Activated CD4-positive, alpha-beta memory T cell treated with anti-CD3 and anti-CD28 coated beads, Interleukin-2, amount 10 ng/mL, durations not matched to agents 7 days and 5 days (primary cell): ENCODE data around the gene PHLPP2. TPM values are rescaled to one million over a fixed set of nuclear protein-coding genes. Genes with fewer than 3 reads are reported as not detected.
"Not testable (repeated sequence)": the region's sequence is repeated elsewhere in the genome, so short reads cannot be mapped to it uniquely, and the experiment has no call there.

ENCODE experiments used
- CTCF ChIA-PET: fragments of 350-600 bp; sonication (Branson Sonifier 250); formaldehyde crosslinking; loops from one replicate; lab custom pipeline; 2021; ENCODE audit warnings: antibody characterized with exemption, inconsistent platforms; lab: Charles Lee
- POLR2A ChIA-PET: fragments of 350-600 bp; sonication (Branson Sonifier 250); formaldehyde crosslinking; loops from one replicate; lab custom pipeline; 2021; ENCODE audit warnings: antibody characterized with exemption; lab: Charles Lee
- DNase-seq: peaks from one replicate; pipeline ENCODE4 v3.0.0-alpha.2; 2020
- H3K27ac Mint-ChIP-seq: one replicate; pipeline ENCODE4 v1.8.0; 2021; ENCODE audit warnings: mild to moderate bottlenecking, mixed read lengths
- H3K27me3 Mint-ChIP-seq: one replicate; pipeline ENCODE4 v1.8.0; 2021; ENCODE audit warnings: mixed read lengths
- H3K36me3 Mint-ChIP-seq: one replicate; pipeline ENCODE4 v1.8.0; 2021; ENCODE audit warnings: low read depth, mixed read lengths
- H3K4me1 Mint-ChIP-seq: one replicate; pipeline ENCODE4 v1.8.0; 2021; ENCODE audit warnings: mixed read lengths
- H3K4me3 Mint-ChIP-seq: one replicate; pipeline ENCODE4 v1.8.0; 2021; ENCODE audit warnings: mild to moderate bottlenecking, mixed read lengths
- H3K9me3 Mint-ChIP-seq: one replicate; pipeline ENCODE4 v1.8.0; 2021; ENCODE audit warnings: mixed read lengths
- total RNA-seq, 2 experiments: library from RNA; stranded (reverse); gene quantifications; one replicate each; pipeline ENCODE4 v1.2.3, GENCODE V29; 2021

Gene PHLPP2
- total RNA-seq, 2 experiments from 2014 or later, result 7.4 TPM

- Mint-ChIP-seq H3K4me3 (no peak overlapping the region), H3K9me3 (no peaks in the 10 kb centered on the region), H3K27ac (no peak overlapping the region), H3K36me3 (no peaks in the 10 kb centered on the region), H3K27me3 (no peaks in the 10 kb centered on the region), H3K4me1 (peaks cover 13% of the 10 kb centered on the region)
- CTCF ChIA-PET, result interaction anchor here (1.3 kb wide), 1 partner anchor 99 kb away, joined by 3 read pairs; no protein-coding TSS in a partner anchor
- POLR2A ChIA-PET, result no interaction called here
- DNase-seq, result no peak
Measured at GRCh38 chr16:71709229-71709781, 15.2 kb downstream of the PHLPP2 start.

DNA sequence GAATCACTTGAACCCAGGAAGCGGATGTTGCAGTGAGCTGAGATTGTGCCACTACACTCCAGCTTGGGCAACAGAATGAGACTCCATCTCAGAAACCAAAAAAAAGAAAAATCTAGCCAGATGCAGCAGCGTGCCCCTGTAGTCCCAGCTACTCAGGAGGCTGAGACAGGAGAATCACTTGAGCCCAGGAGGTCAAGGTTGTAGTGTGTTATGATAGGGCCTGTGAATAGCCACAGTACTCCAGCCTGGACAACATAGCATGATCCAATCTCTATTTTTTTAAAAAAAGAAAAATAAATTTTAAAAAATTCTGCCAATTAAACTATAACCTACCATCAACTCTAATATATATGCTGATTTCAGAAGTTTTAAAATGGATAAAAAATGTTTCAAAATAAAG lies 15.8 kb downstream of the PHLPP2 start:
- H3K4me1 Mint-ChIP-seq, result peaks cover 11% of the 10 kb centered on the region
- no peaks in the 10 kb centered on the region for H3K36me3 Mint-ChIP-seq
- ChIA-PET CTCF (no interaction called here), POLR2A (no interaction called here)
- no peak overlapping the region for H3K27ac Mint-ChIP-seq
- no peak overlapping the region for H3K4me3 Mint-ChIP-seq
- H3K27me3 Mint-ChIP-seq, result no peaks in the 10 kb centered on the region
- H3K9me3 Mint-ChIP-seq, result no peaks in the 10 kb centered on the region
- DNase-seq, result no peak

- H3K9me3 Mint-ChIP-seq, result no peaks in the 10 kb centered on the region
- no peaks in the 10 kb centered on the region for H3K36me3 Mint-ChIP-seq
- H3K27me3 Mint-ChIP-seq, result no peaks in the 10 kb centered on the region
- peaks cover 11% of the 10 kb centered on the region for H3K4me1 Mint-ChIP-seq
- H3K4me3 Mint-ChIP-seq, result no peak overlapping the region
- ChIA-PET CTCF (interaction anchor here (0.6 kb wide), 1 partner anchor 88 kb away, joined by 3 read pairs; no protein-coding TSS in a partner anchor), POLR2A (interaction anchor here (0.6 kb wide), 1 partner anchor 103 kb away, joined by 3 read pairs; no protein-coding TSS in a partner anchor)
- no peak overlapping the region for H3K27ac Mint-ChIP-seq
- DNase-seq, result no peak
Measured at GRCh38 chr16:71707199-71707598, 17.3 kb downstream of the PHLPP2 start.

- POLR2A ChIA-PET, result no interaction called here
- peaks cover 3% of the 10 kb centered on the region for H3K4me1 Mint-ChIP-seq
- H3K4me3 Mint-ChIP-seq, result no peak overlapping the region
- CTCF ChIA-PET, result interaction anchor here (0.7 kb wide), 1 partner anchor 223 kb away, joined by 3 read pairs; no protein-coding TSS in a partner anchor
- no peaks in the 10 kb centered on the region for H3K27me3 Mint-ChIP-seq
- H3K27ac Mint-ChIP-seq, result no peak overlapping the region
- no peak for DNase-seq
- H3K36me3 Mint-ChIP-seq, result no peaks in the 10 kb centered on the region
- H3K9me3 Mint-ChIP-seq, result no peaks in the 10 kb centered on the region
Measured at GRCh38 chr16:71706046-71706445, 18.5 kb downstream of the PHLPP2 start.

- ChIA-PET CTCF (no interaction called here), POLR2A (no interaction called here)
- no peaks in the 10 kb centered on the region for H3K9me3 Mint-ChIP-seq
- no peaks in the 10 kb centered on the region for H3K4me1 Mint-ChIP-seq
- H3K27me3 Mint-ChIP-seq, result no peaks in the 10 kb centered on the region
- DNase-seq, result no peak
- H3K27ac Mint-ChIP-seq, result no peak overlapping the region
- peaks cover 5% of the 10 kb centered on the region for H3K36me3 Mint-ChIP-seq
- H3K4me3 Mint-ChIP-seq, result no peak overlapping the region
Measured at GRCh38 chr16:71703333-71703732, 21.2 kb downstream of the PHLPP2 start.

DNA sequence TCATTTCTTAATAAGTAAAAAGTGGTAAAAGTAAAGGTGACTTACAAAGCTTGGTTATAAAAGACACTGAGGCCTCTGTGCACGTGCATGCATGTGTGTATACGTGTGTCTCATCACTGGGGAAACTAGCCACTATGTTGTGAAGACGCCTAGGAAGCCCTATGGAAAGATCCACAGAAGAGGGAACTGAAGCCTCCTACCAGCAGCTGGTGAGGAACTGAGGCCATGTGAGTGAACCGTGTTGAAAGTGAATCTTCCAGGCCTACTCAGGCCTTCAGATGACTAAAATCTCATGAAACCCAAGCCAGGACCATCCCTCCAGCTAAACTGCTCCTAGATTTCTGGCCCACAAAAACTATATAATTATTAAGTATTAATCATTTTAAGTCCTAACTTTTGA lies 23.7 kb downstream of the PHLPP2 start:
- H3K27ac Mint-ChIP-seq, result no peak overlapping the region
- H3K36me3 Mint-ChIP-seq, result peaks cover 5% of the 10 kb centered on the region
- CTCF ChIA-PET, result no interaction called here
- H3K4me1 Mint-ChIP-seq, result peaks cover 2% of the 10 kb centered on the region
- H3K27me3 Mint-ChIP-seq, result no peaks in the 10 kb centered on the region
- no peak for DNase-seq
- no peaks in the 10 kb centered on the region for H3K9me3 Mint-ChIP-seq
- POLR2A ChIA-PET, result no interaction called here
- H3K4me3 Mint-ChIP-seq, result no peak overlapping the region

GRCh38 chr16:71698491-71698890 lies 26.0 kb downstream of the PHLPP2 start:
- DNase-seq, result no peak
- POLR2A ChIA-PET, result no interaction called here
- Mint-ChIP-seq H3K4me1 (peaks cover 2% of the 10 kb centered on the region), H3K27me3 (no peaks in the 10 kb centered on the region), H3K27ac (no peak overlapping the region), H3K36me3 (peaks cover 5% of the 10 kb centered on the region), H3K9me3 (no peaks in the 10 kb centered on the region), H3K4me3 (no peak overlapping the region)
- CTCF ChIA-PET, result interaction anchor here (1.4 kb wide), 1 partner anchor 134 kb away, joined by 4 read pairs; no protein-coding TSS in a partner anchor

DNA sequence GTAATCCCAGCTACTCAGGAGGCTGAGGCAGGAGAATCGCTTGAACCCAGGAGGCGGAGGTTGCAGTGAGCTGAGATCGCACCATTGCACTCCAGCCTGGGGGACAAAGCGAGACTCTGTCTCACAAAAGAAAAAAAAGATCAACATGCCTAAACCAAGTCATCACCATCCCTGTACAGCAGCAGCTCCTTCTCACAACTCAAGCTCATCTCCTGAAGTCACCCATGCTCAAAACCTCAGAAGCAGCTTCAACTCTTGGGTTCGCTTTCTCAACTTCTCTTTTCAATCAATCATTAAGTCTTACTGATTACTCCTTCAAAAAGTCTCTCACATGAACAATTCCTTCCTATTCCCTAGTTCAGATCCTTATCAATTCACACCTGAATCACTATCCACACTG lies 31.3 kb downstream of the PHLPP2 start:
- ChIA-PET POLR2A (no interaction called here), CTCF (no interaction called here)
- no peak overlapping the region for H3K4me3 Mint-ChIP-seq
- no peak overlapping the region for H3K27ac Mint-ChIP-seq
- H3K36me3 Mint-ChIP-seq, result no peaks in the 10 kb centered on the region
- no peaks in the 10 kb centered on the region for H3K27me3 Mint-ChIP-seq
- no peaks in the 10 kb centered on the region for H3K9me3 Mint-ChIP-seq
- no peak for DNase-seq
- H3K4me1 Mint-ChIP-seq, result peaks cover 2% of the 10 kb centered on the region

DNA sequence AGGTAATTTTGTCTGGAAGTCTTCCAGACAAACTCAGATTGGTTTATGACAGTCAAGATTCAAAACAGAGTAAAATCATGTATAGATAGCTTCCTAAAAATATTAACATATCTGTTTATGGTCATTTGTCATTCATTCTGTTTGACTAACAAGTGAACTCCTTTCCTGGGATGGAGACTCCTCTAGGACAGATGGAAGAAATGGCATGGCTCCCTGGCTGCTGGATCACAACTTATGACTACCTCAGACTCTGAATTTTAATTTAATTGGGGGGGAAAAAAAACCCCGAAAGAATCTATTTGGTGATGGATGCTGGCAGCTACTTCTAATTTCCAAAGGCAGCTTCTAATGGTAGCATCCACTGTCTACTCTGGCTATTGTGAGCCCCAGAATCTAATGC lies 34.6 kb downstream of the PHLPP2 start:
- no peak overlapping the region for H3K27ac Mint-ChIP-seq
- no peak overlapping the region for H3K4me3 Mint-ChIP-seq
- no peaks in the 10 kb centered on the region for H3K9me3 Mint-ChIP-seq
- POLR2A ChIA-PET, result no interaction called here
- no peak for DNase-seq
- CTCF ChIA-PET, result no interaction called here
- H3K4me1 Mint-ChIP-seq, result no peaks in the 10 kb centered on the region
- H3K27me3 Mint-ChIP-seq, result no peaks in the 10 kb centered on the region
- no peaks in the 10 kb centered on the region for H3K36me3 Mint-ChIP-seq

GRCh38 chr16:71687861-71688260 lies 36.6 kb downstream of the PHLPP2 start:
- no peak for DNase-seq
- Mint-ChIP-seq H3K4me1 (no peaks in the 10 kb centered on the region), H3K27ac (no peak overlapping the region), H3K27me3 (no peaks in the 10 kb centered on the region), H3K4me3 (no peak overlapping the region), H3K9me3 (no peaks in the 10 kb centered on the region), H3K36me3 (peaks cover 6% of the 10 kb centered on the region)
- CTCF ChIA-PET, result no interaction called here
- POLR2A ChIA-PET, result no interaction called here

DNA sequence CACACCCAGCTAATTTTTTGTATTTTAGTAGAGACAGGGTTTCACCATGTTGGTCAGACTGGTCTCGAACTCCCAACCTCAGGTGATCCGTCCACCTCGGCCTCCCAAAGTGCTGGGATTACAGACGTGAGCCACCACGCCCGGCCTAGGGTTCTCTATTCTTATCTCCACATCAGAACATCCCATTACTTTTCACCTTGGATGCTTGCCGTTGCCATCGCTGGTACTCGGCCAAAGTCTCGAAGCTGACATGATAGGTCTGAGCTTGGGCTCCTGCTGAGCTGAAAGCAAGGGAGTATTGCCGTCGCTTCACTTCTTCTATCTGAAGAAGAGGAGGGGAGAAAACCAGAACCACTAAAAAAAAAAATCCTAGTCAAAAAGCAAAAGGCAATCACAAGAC lies 40.2 kb downstream of the PHLPP2 start:
- POLR2A ChIA-PET, H3K36me3 Mint-ChIP-seq, H3K4me1 Mint-ChIP-seq, H3K4me3 Mint-ChIP-seq, DNase-seq, H3K27me3 Mint-ChIP-seq, H3K27ac Mint-ChIP-seq, H3K9me3 Mint-ChIP-seq: not testable (repeated sequence)
- CTCF ChIA-PET, result interaction anchor here (0.7 to 1.6 kb wide), 2 partner anchors 74 to 101 kb away, joined by 3 read pairs; no protein-coding TSS in a partner anchor

DNA sequence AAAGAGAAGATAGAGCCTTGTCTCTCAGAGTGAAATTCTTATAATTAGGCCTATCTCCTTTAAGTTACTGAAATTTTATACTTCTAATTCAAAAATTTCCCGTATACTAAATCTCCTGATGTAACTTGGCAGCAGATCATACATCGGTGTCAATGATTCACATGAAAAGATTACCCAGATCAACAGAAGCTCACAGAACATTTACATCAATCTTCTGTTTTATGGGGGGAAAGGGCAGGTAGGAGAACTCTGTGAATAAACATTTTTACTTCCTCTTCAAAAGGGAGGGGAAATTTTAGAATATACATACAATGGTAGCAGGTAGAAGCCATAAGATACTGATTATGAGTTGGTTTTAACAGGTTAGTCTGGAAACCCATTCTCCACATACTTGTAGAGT lies 43.1 kb downstream of the PHLPP2 start:
- DNase-seq, result no peak
- peaks cover 13% of the 10 kb centered on the region for H3K36me3 Mint-ChIP-seq
- ChIA-PET POLR2A (no interaction called here), CTCF (interaction anchor here (1.2 kb wide), 1 partner anchor 70 kb away, joined by 3 read pairs; no protein-coding TSS in a partner anchor)
- no peak overlapping the region for H3K27ac Mint-ChIP-seq
- H3K4me3 Mint-ChIP-seq, result no peak overlapping the region
- H3K27me3 Mint-ChIP-seq, result no peaks in the 10 kb centered on the region
- H3K4me1 Mint-ChIP-seq, result peaks cover 1% of the 10 kb centered on the region
- H3K9me3 Mint-ChIP-seq, result no peaks in the 10 kb centered on the region

- Mint-ChIP-seq H3K36me3 (peaks cover 25% of the 10 kb centered on the region), H3K9me3 (no peaks in the 10 kb centered on the region), H3K27me3 (no peaks in the 10 kb centered on the region), H3K27ac (no peak overlapping the region), H3K4me1 (peaks cover 6% of the 10 kb centered on the region), H3K4me3 (no peak overlapping the region)
- POLR2A ChIA-PET, result no interaction called here
- DNase-seq, result peak; percentile 34
- CTCF ChIA-PET, result interaction anchor here (0.8 to 1.1 kb wide), 2 partner anchors 285 kb away, joined by 3 to 4 read pairs; no protein-coding TSS in a partner anchor
Measured at GRCh38 chr16:71676236-71676635, 48.3 kb downstream of the PHLPP2 start.

GRCh38 chr16:71675380-71675779 lies 49.1 kb downstream of the PHLPP2 start:
- no peak for DNase-seq
- H3K27ac Mint-ChIP-seq, result no peak overlapping the region
- ChIA-PET CTCF (interaction anchor here (0.8 kb wide), 1 partner anchor 286 kb away, joined by 3 read pairs; no protein-coding TSS in a partner anchor), POLR2A (no interaction called here)
- peaks cover 25% of the 10 kb centered on the region for H3K36me3 Mint-ChIP-seq
- no peaks in the 10 kb centered on the region for H3K9me3 Mint-ChIP-seq
- no peaks in the 10 kb centered on the region for H3K27me3 Mint-ChIP-seq
- peaks cover 6% of the 10 kb centered on the region for H3K4me1 Mint-ChIP-seq
- H3K4me3 Mint-ChIP-seq, result no peak overlapping the region
